Pancreas (tissue), 10 donors: ENCODE results near the gene FAIM. TPM values are rescaled to one million over a fixed set of nuclear protein-coding genes. Genes with fewer than 3 reads are reported as not detected.

Experiments
- ATAC-seq, 4 donors: fragments of 200-7000 bp; cut with Tn5 transposase; one replicate each; pipeline versions ENCODE4 v1.8.0 to v1.9.1; 2020; ENCODE audit warnings: mild to moderate bottlenecking in 4 of 4, moderate library complexity in 4 of 4
- DNase-seq, 6 donors: peaks; one replicate each; pipeline ENCODE4 v3.0.0-alpha.2; 2020
- FAIRE-seq: peaks from 2 replicates; lab custom pipeline; 2012; peaks lifted over from hg19 to GRCh38; lab: Jason Lieb, UNC
- H3K27ac ChIP-seq, 4 donors: fragments of 200-600 bp; sonication (generic); 1 replicate in 3 of 4; 2 replicates in 1 of 4; pipeline versions ENCODE4 v1.5.0 to v1.8.0; 2020
- H3K27me3 ChIP-seq, 4 donors: fragments of 200-600 bp; one replicate each; pipeline ENCODE4 v1.8.0; 2021
- H3K36me3 ChIP-seq, 3 donors: fragments of 200-600 bp; sonication (generic) in 1 of 3; one replicate each; pipeline versions ENCODE4 v1.5.0 to v1.8.0; 2020 to 2021
- H3K4me1 ChIP-seq, 3 donors: fragments of 200-600 bp; one replicate each; pipeline ENCODE4 v1.8.0; 2021
- H3K4me3 ChIP-seq, 4 donors: fragments of 200-600 bp; sonication (generic) in 2 of 4; one replicate each; pipeline versions ENCODE4 v1.5.0 to v1.8.0; 2020 to 2021
- H3K9me3 ChIP-seq, 4 donors: fragments of 200-600 bp; one replicate each; pipeline ENCODE4 v1.8.0; 2021
- CTCF ChIP-seq, 4 donors: fragments of 200-600 bp; sonication (generic) in 3 of 4; IDR thresholded peaks; one replicate each; pipeline versions ENCODE4 v1.5.0 to v1.8.0; 2021; ENCODE audit warnings: antibody characterized with exemption in 4 of 4
- WGBS, 2 donors: extraction: QIAGEN DNeasy Blood & Tissue Kit; methylation state at CpG; one replicate each; pipeline ENCODE4 v1.1.7; 2013; 5-methylcytosine and 5-hydroxymethylcytosine counted together
- intact Hi-C, 3 donors: fragments of 100-400 bp; cut with DNase I; formaldehyde crosslinking; loops; one replicate each; pipeline versions ENCODE4 v1.11.1 to v1.14.2; 2022
- polyA plus RNA-seq, 2 donors: library from polyadenylated mRNA; stranded (reverse); fragments of 200-250 nt; gene quantifications; one replicate each; pipeline ENCODE4 v1.2.3, GENCODE V29; 2013
- total RNA-seq, 6 donors: library from RNA; stranded (reverse); fragmentation: NEBNext Ultra II Directional in 4 of 6; extraction: Animal tissue kit (Norgen Biotek cat#: 25700) in 4 of 6; gene quantifications; one replicate each; pipeline versions ENCODE4 v1.2.1 to v1.2.4, GENCODE V29; 2021 to 2023
- donor health status: healthy with polysubstance abuse.
- donor health status: DM: no; HTN: no; CAD: no; lungs with moderate emphysema.
- donor health status: DM: no; HTN: no; CAD: no.
- donor health status: control.
- donor health status: control.
- donor health status: Bipolar disorder and iron deficiency.
- donor health status: DM: yes; HTN: yes; CAD: no.
- donor health status: DM: no; HTN: no; CAD: no.
- donor health status: DM: no; HTN: no; CAD: no.
- donor health status: DM: yes; HTN: yes; CAD: no.

The FAIM gene
- total and polyA plus RNA-seq, 8 donors = 10.5 to 36.5 (median 14.9) TPM

- Histone ChIP-seq H3K27ac (no peak overlapping the region), H3K27me3 (no peaks in the 10 kb centered on the region), H3K4me1 (no peaks in the 10 kb centered on the region), H3K9me3 (no peaks in the 10 kb centered on the region), H3K4me3 (no peak overlapping the region), H3K36me3 (no peaks in the 10 kb centered on the region)
- WGBS, 2 donors = 82 to 84% methylated on average over 4 of the region's 4 CpGs
- DNase-seq = no peak
- FAIRE-seq = no peak
- no peak for TF ChIP-seq CTCF (IDR thresholded peaks at IDR 0.05)
- intact Hi-C loops = no loop called here
- ATAC-seq = no peak
Observed at GRCh38 chr3:138642226-138642926, 33.8 kb downstream of the FAIM start.

- intact Hi-C loops = no loop called here
- ATAC-seq = no peak
Observed at GRCh38 chr3:138642927-138643253, 34.3 kb downstream of the FAIM start.

GRCh38 chr3:138646008-138646407, 37.4 kb downstream of the FAIM start:
- ATAC-seq (no peak), DNase-seq (no peak), FAIRE-seq (no peak)
- no peaks in the 10 kb centered on the region for H3K27me3 ChIP-seq
- no peak overlapping the region for H3K27ac ChIP-seq
- H3K9me3 ChIP-seq = no peaks in the 10 kb centered on the region
- H3K4me1 ChIP-seq = no peaks in the 10 kb centered on the region
- intact Hi-C loops = no loop called here
- no peak for TF ChIP-seq CTCF (IDR thresholded peaks at IDR 0.05)
- no peak overlapping the region for H3K4me3 ChIP-seq
- H3K36me3 ChIP-seq = peaks cover 0 to 11% (median 10%) of the 10 kb centered on the region in 3 donors

More at GRCh38 chr3:138642927-138643253, 34.3 kb downstream of the FAIM start:
- Histone ChIP-seq H3K9me3 (no peaks in the 10 kb centered on the region), H3K4me3 (no peak overlapping the region), H3K27me3 (no peaks in the 10 kb centered on the region), H3K27ac (no peak overlapping the region), H3K36me3 (no peaks in the 10 kb centered on the region), H3K4me1 (no peaks in the 10 kb centered on the region)
- no peak for TF ChIP-seq CTCF (IDR thresholded peaks at IDR 0.05)
- no peak for DNase-seq
- FAIRE-seq = no peak
- WGBS, 2 donors = 97 to 100% methylated on average over 1 of the region's 1 CpG

GRCh38 chr3:138646513-138646912, 37.9 kb downstream of the FAIM start:
- no peak for DNase-seq
- ATAC-seq = no peak
- Histone ChIP-seq H3K27ac (no peak overlapping the region), H3K9me3 (no peaks in the 10 kb centered on the region), H3K4me1 (no peaks in the 10 kb centered on the region), H3K27me3 (no peaks in the 10 kb centered on the region), H3K4me3 (no peak overlapping the region), H3K36me3 (peaks cover 0 to 11% (median 10%) of the 10 kb centered on the region in 3 donors)
- no peak for FAIRE-seq
- intact Hi-C loops = no loop called here
- TF ChIP-seq CTCF (IDR thresholded peaks at IDR 0.05) = no peak

- Histone ChIP-seq H3K4me3 (no peak overlapping the region), H3K27me3 (no peaks in the 10 kb centered on the region), H3K9me3 (no peaks in the 10 kb centered on the region), H3K4me1 (no peaks in the 10 kb centered on the region), H3K27ac (no peak overlapping the region), H3K36me3 (peaks cover 0 to 11% (median 10%) of the 10 kb centered on the region in 3 donors)
- 92 to 99% methylated on average over 5 of the region's 5 CpGs for WGBS, 2 donors
- ATAC-seq = no peak
- intact Hi-C loops = no loop called here
- TF ChIP-seq CTCF (IDR thresholded peaks at IDR 0.05) = no peak
- no peak for DNase-seq
- FAIRE-seq = no peak
Observed at GRCh38 chr3:138649134-138649533, 40.6 kb downstream of the FAIM start.
